HG02943 (cell line): ENCODE data around the gene CEP135.
"Not testable (repeated sequence)": the region's sequence is repeated elsewhere in the genome, so short reads cannot be mapped to it uniquely, and the experiment has no call there.

Experiments used
- ATAC-seq: cut with Tn5 transposase; IDR thresholded peaks from one replicate; pipeline ENCODE4 v1.9.1; 2021; ENCODE audit warnings: mild to moderate bottlenecking, low read depth, moderate library complexity; ENCODE audit not compliant: unreplicated experiment

Gene CEP135

GRCh38 chr4:56066493-56066892, 117.7 kb downstream of the CEP135 start:
- ATAC-seq, result no peak

GRCh38 chr4:56067826-56068225, 119.1 kb downstream of the CEP135 start:
- ATAC-seq, result no peak

- not testable (repeated sequence) for ATAC-seq
These were observed 124.0 kb downstream of the CEP135 start for GRCh38 chr4:56072730-56073129.

- no peak for ATAC-seq
These were observed 128.9 kb downstream of the CEP135 start for GRCh38 chr4:56077676-56078075.

GRCh38 chr4:56078866-56079265, 130.1 kb downstream of the CEP135 start:
- no peak for ATAC-seq

GRCh38 chr4:56080384-56080783, 131.6 kb downstream of the CEP135 start:
- no peak for ATAC-seq

- no peak for ATAC-seq
These were observed 134.1 kb downstream of the CEP135 start for GRCh38 chr4:56082829-56083228.
